ENCODE results near the gene S100A5. TPM values are rescaled to one million over a fixed set of nuclear protein-coding genes. Genes with fewer than 3 reads are reported as not detected.
"Not testable (repeated sequence)": the region's sequence is repeated elsewhere in the genome, so short reads cannot be mapped to it uniquely, and the experiment has no call there.

The S100A5 gene
- total RNA-seq, 1 experiment from 2014 or later, result not detected

GRCh38 chr1:153525088-153525728, 15.5 kb downstream of the S100A5 start:
- CTCF ChIA-PET, result interaction anchor here (0.7 to 1.6 kb wide), 3 partner anchors 10 to 1365 kb away, joined by 3 to 11 read pairs (median 6); no protein-coding TSS in a partner anchor
- DNase-seq, result no peak
- H3K27ac Mint-ChIP-seq (ENCODE audit: unreplicated experiment), result no peak overlapping the region
- no peaks in the 10 kb centered on the region for H3K27me3 Mint-ChIP-seq (ENCODE audit: unreplicated experiment)
- TF ChIP-seq, protein P1, sequence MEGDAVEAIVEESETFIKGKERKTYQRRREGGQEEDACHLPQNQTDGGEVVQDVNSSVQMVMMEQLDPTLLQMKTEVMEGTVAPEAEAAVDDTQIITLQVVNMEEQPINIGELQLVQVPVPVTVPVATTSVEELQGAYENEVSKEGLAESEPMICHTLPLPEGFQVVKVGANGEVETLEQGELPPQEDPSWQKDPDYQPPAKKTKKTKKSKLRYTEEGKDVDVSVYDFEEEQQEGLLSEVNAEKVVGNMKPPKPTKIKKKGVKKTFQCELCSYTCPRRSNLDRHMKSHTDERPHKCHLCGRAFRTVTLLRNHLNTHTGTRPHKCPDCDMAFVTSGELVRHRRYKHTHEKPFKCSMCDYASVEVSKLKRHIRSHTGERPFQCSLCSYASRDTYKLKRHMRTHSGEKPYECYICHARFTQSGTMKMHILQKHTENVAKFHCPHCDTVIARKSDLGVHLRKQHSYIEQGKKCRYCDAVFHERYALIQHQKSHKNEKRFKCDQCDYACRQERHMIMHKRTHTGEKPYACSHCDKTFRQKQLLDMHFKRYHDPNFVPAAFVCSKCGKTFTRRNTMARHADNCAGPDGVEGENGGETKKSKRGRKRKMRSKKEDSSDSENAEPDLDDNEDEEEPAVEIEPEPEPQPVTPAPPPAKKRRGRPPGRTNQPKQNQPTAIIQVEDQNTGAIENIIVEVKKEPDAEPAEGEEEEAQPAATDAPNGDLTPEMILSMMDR (IDR thresholded peaks at IDR 0.05; ENCODE audit: unreplicated experiment), result no peak
- no peak overlapping the region for H3K4me3 Mint-ChIP-seq (ENCODE audit: low read depth, unreplicated experiment)
- peaks cover 16% of the 10 kb centered on the region for H3K36me3 Mint-ChIP-seq (ENCODE audit: insufficient read depth, unreplicated experiment)
- no TSS peak for BruUV-seq (replicated peaks)
- intact Hi-C loops (cut with micrococcal nuclease; ENCODE audit: unreplicated experiment), result no loop called here
- H3K9me3 Mint-ChIP-seq (ENCODE audit: low read depth, unreplicated experiment), result no peaks in the 10 kb centered on the region
- H3K4me1 Mint-ChIP-seq (ENCODE audit: low read depth, unreplicated experiment), result peaks cover 28% of the 10 kb centered on the region

GRCh38 chr1:153522353-153523048, 18.2 kb downstream of the S100A5 start:
- BruUV-seq (replicated peaks); CTCF ChIA-PET; H3K27ac Mint-ChIP-seq (ENCODE audit: unreplicated experiment); intact Hi-C loops (cut with micrococcal nuclease; ENCODE audit: unreplicated experiment); H3K4me3 Mint-ChIP-seq (ENCODE audit: low read depth, unreplicated experiment); DNase-seq; H3K27me3 Mint-ChIP-seq (ENCODE audit: unreplicated experiment); H3K9me3 Mint-ChIP-seq (ENCODE audit: low read depth, unreplicated experiment): not testable (repeated sequence)
- H3K4me1 Mint-ChIP-seq (ENCODE audit: low read depth, unreplicated experiment), result peaks cover 50% of the 10 kb centered on the region
- peaks cover 25% of the 10 kb centered on the region for H3K36me3 Mint-ChIP-seq (ENCODE audit: insufficient read depth, unreplicated experiment)

- peaks cover 47% of the 10 kb centered on the region for H3K4me1 Mint-ChIP-seq (ENCODE audit: low read depth, unreplicated experiment)
- BruUV-seq (replicated peaks); H3K4me3 Mint-ChIP-seq (ENCODE audit: low read depth, unreplicated experiment); H3K9me3 Mint-ChIP-seq (ENCODE audit: low read depth, unreplicated experiment); DNase-seq; H3K27me3 Mint-ChIP-seq (ENCODE audit: unreplicated experiment); H3K27ac Mint-ChIP-seq (ENCODE audit: unreplicated experiment); intact Hi-C loops (cut with micrococcal nuclease; ENCODE audit: unreplicated experiment): not testable (repeated sequence)
- peaks cover 21% of the 10 kb centered on the region for H3K36me3 Mint-ChIP-seq (ENCODE audit: insufficient read depth, unreplicated experiment)
- CTCF ChIA-PET, result interaction anchor here (1.3 to 2.5 kb wide), 5 partner anchors 11 to 150 kb away, joined by 4 to 14 read pairs (median 7); partner anchors contain the start of genes CHTOP and S100A13
Measured at GRCh38 chr1:153521808-153522207, 18.9 kb downstream of the S100A5 start.

- H3K27ac Mint-ChIP-seq (ENCODE audit: unreplicated experiment), result peak overlapping the region; percentile 69
- intact Hi-C loops (cut with micrococcal nuclease; ENCODE audit: unreplicated experiment), result no loop called here
- CTCF ChIA-PET, result interaction anchor here (0.9 to 2.5 kb wide), 9 partner anchors 8 to 151 kb away, joined by 3 to 14 read pairs (median 6); partner anchors contain the start of genes CHTOP and S100A13
- TF ChIP-seq, protein P1 (IDR thresholded peaks at IDR 0.05; ENCODE audit: unreplicated experiment), result no peak
- no peak overlapping the region for H3K4me3 Mint-ChIP-seq (ENCODE audit: low read depth, unreplicated experiment)
- no peaks in the 10 kb centered on the region for H3K9me3 Mint-ChIP-seq (ENCODE audit: low read depth, unreplicated experiment)
- H3K36me3 Mint-ChIP-seq (ENCODE audit: insufficient read depth, unreplicated experiment), result peaks cover 23% of the 10 kb centered on the region
- no peaks in the 10 kb centered on the region for H3K27me3 Mint-ChIP-seq (ENCODE audit: unreplicated experiment)
- no TSS peak for BruUV-seq (replicated peaks)
- H3K4me1 Mint-ChIP-seq (ENCODE audit: low read depth, unreplicated experiment), result peaks cover 46% of the 10 kb centered on the region
- no peak for DNase-seq
Measured at GRCh38 chr1:153520818-153521476, 19.8 kb downstream of the S100A5 start.

DNA sequence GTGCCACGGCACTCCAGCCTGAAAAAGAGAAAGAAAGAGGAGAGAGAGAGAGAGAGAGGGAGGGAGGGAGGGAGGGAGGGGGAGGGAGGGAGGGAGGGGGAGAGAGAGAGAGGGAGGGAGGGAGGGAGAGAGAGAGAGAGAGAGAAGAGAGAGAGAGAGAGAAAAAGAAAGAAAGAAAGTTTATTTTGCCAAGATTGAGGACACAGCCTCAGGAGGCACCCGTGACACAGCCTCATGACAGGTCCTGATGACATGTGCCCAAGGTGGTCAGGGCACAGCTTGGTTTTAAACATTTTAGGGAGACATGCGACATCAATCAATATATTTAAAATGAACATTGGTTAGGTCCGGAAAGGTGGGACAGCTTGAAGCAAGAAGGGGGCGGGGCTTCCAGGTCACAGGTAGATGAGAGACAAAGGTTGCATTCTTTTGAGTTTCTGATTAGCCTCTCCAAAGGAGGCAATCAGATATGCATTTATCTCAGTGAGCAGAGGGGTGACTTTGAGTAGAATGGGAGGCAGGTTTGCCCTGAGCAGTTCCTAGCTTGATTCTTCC, 20.5 kb downstream of the S100A5 start:
- Mint-ChIP-seq H3K27ac (ENCODE audit: unreplicated experiment) (peak overlapping the region; percentile 69), H3K4me3 (ENCODE audit: low read depth, unreplicated experiment) (peak overlapping the region; percentile 33), H3K4me1 (ENCODE audit: low read depth, unreplicated experiment) (peaks cover 49% of the 10 kb centered on the region), H3K36me3 (ENCODE audit: insufficient read depth, unreplicated experiment) (peaks cover 27% of the 10 kb centered on the region)
- H3K9me3 Mint-ChIP-seq (ENCODE audit: low read depth, unreplicated experiment); H3K27me3 Mint-ChIP-seq (ENCODE audit: unreplicated experiment); intact Hi-C loops (cut with micrococcal nuclease; ENCODE audit: unreplicated experiment); BruUV-seq (replicated peaks): not testable (repeated sequence)
- CTCF ChIA-PET, result interaction anchor here (0.6 to 2.5 kb wide), 8 partner anchors 12 to 114 kb away, joined by 3 to 14 read pairs (median 8); partner anchors contain the start of genes CHTOP and S100A13
- peak; percentile 84 for DNase-seq

All from Calu3 (cell line).